RWPE2 (cell line): ENCODE measurements around the gene MORN1.

ENCODE experiments used
- ATAC-seq: fragments of 200-7000 bp; cut with Tn5 transposase; 3 replicates; pipeline ENCODE4 v1.9.1; 2021; ENCODE audit warnings: low read depth
- DNase-seq: peaks from one replicate; pipeline ENCODE4 v3.0.0-alpha.2; 2020; ENCODE audit warnings: low spot score
- H3K27ac ChIP-seq: fragments of 450-650 bp; 2 replicates; pipeline ENCODE4 v1.5.1; 2017; ENCODE audit warnings: mild to moderate bottlenecking; ENCODE audit not compliant: poor library complexity, severe bottlenecking
- H3K27me3 ChIP-seq: fragments of 250-450 bp; sonication (Bioruptor Pico); 2 replicates; pipeline ENCODE4 v1.5.1; 2021; ENCODE audit warnings: mild to moderate bottlenecking, moderate library complexity; ENCODE audit not compliant: insufficient read depth, poor library complexity, severe bottlenecking
- H3K36me3 ChIP-seq: fragments of 250-450 bp; sonication (Bioruptor Pico); 2 replicates; pipeline ENCODE4 v1.5.1; 2020; ENCODE audit warnings: low read depth, mild to moderate bottlenecking, moderate library complexity
- H3K4me1 ChIP-seq: fragments of 250-450 bp; sonication (Bioruptor Pico); 2 replicates; pipeline ENCODE4 v1.5.1; 2021; ENCODE audit warnings: mild to moderate bottlenecking, moderate library complexity; ENCODE audit not compliant: insufficient read depth, poor library complexity, severe bottlenecking
- H3K4me3 ChIP-seq: fragments of 250-450 bp; sonication (Bioruptor Pico); 2 replicates; pipeline ENCODE4 v1.5.1; 2021; ENCODE audit warnings: mild to moderate bottlenecking, moderate library complexity; ENCODE audit not compliant: severe bottlenecking
- H3K9me3 ChIP-seq: fragments of 250-450 bp; sonication (Bioruptor Pico); 2 replicates; pipeline ENCODE4 v1.5.1; 2021; ENCODE audit warnings: mild to moderate bottlenecking, moderate library complexity; ENCODE audit not compliant: severe bottlenecking
- CTCF ChIP-seq: fragments of 450-650 bp; IDR thresholded peaks from one replicate; pipeline ENCODE4 v1.5.1; 2017; ENCODE audit warnings: mild to moderate bottlenecking, moderate library complexity; ENCODE audit not compliant: poor library complexity, severe bottlenecking

Gene MORN1

GRCh38 chr1:2277741-2278488 lies 113.4 kb downstream of the MORN1 start:
- peak; percentile 26; the same call in 1 of the 3 replicates for ATAC-seq
- Histone ChIP-seq H3K4me1 (no peaks in the 10 kb centered on the region), H3K36me3 (peaks cover 12% of the 10 kb centered on the region; the same call in 1 of the 2 replicates), H3K27me3 (no peaks in the 10 kb centered on the region), H3K4me3 (no peak overlapping the region), H3K27ac (peak overlapping the region; percentile 8), H3K9me3 (no peaks in the 10 kb centered on the region)
- TF ChIP-seq CTCF: no peak
- DNase-seq: no peak

- no peak for TF ChIP-seq CTCF
- H3K4me3 ChIP-seq: no peak overlapping the region
Measured at GRCh38 chr1:2276803-2277580, 114.4 kb downstream of the MORN1 start.

GRCh38 chr1:2275796-2276536 lies 115.4 kb downstream of the MORN1 start:
- H3K4me1 ChIP-seq: no peaks in the 10 kb centered on the region

More at GRCh38 chr1:2276803-2277580, 114.4 kb downstream of the MORN1 start:
- no peak for ATAC-seq
- no peak overlapping the region for H3K27ac ChIP-seq
- H3K36me3 ChIP-seq: peaks cover 12% of the 10 kb centered on the region; the same call in 1 of the 2 replicates
- H3K27me3 ChIP-seq: no peaks in the 10 kb centered on the region
- DNase-seq: no peak
- no peaks in the 10 kb centered on the region for H3K9me3 ChIP-seq
- no peaks in the 10 kb centered on the region for H3K4me1 ChIP-seq

GRCh38 chr1:2274929-2275475 lies 116.4 kb downstream of the MORN1 start:
- no peak for TF ChIP-seq CTCF
- Histone ChIP-seq H3K4me1 (no peaks in the 10 kb centered on the region), H3K27ac (no peak overlapping the region)

More at GRCh38 chr1:2275796-2276536, 115.4 kb downstream of the MORN1 start:
- Histone ChIP-seq H3K36me3 (peaks cover 12% of the 10 kb centered on the region; the same call in 1 of the 2 replicates), H3K9me3 (no peaks in the 10 kb centered on the region), H3K27ac (no peak overlapping the region), H3K27me3 (no peaks in the 10 kb centered on the region), H3K4me3 (no peak overlapping the region)
- ATAC-seq: peak; percentile 35; the same call in 2 of the 3 replicates
- no peak for TF ChIP-seq CTCF
- no peak for DNase-seq

More at GRCh38 chr1:2274929-2275475, 116.4 kb downstream of the MORN1 start:
- peaks cover 12% of the 10 kb centered on the region; the same call in 1 of the 2 replicates for H3K36me3 ChIP-seq
- DNase-seq: no peak
- no peaks in the 10 kb centered on the region for H3K9me3 ChIP-seq
- ATAC-seq: no peak
- no peaks in the 10 kb centered on the region for H3K27me3 ChIP-seq
- no peak overlapping the region for H3K4me3 ChIP-seq
